Thymus (tissue), 11 donors: Measurements from ENCODE around the gene SETD7. TPM values are rescaled to one million over a fixed set of nuclear protein-coding genes. Genes with fewer than 3 reads are reported as not detected.

Experiments
- DNase-seq, 9 donors: peaks; one replicate each; pipeline ENCODE4 v3.0.0-alpha.2; 2013; ENCODE audit warnings: low spot score in 9 of 9, low read depth in 6 of 9, missing footprints in 1 of 9
- H3K27ac ChIP-seq, 2 donors: one replicate each; pipeline ENCODE4 v1.5.1; 2013; ENCODE audit warnings: control low read depth in 1 of 2, low read depth in 1 of 2, low read length in 1 of 2, mild to moderate bottlenecking in 1 of 2, moderate library complexity in 1 of 2
- H3K27me3 ChIP-seq, 2 donors: one replicate each; pipeline ENCODE4 v1.5.1; 2013; ENCODE audit warnings: low read length in 1 of 2; ENCODE audit not compliant: control insufficient read depth in 2 of 2, insufficient read depth in 1 of 2
- H3K36me3 ChIP-seq, 2 donors: one replicate each; pipeline ENCODE4 v1.5.1; 2013; ENCODE audit warnings: low read length in 1 of 2, mild to moderate bottlenecking in 1 of 2, moderate library complexity in 1 of 2; ENCODE audit not compliant: control insufficient read depth in 2 of 2, insufficient read depth in 2 of 2
- H3K4me1 ChIP-seq, 2 donors: one replicate each; pipeline ENCODE4 v1.5.1; 2013; ENCODE audit warnings: low read length in 2 of 2; ENCODE audit not compliant: control insufficient read depth in 2 of 2, insufficient read depth in 2 of 2
- H3K4me3 ChIP-seq, 2 donors: one replicate each; pipeline ENCODE4 v1.5.1; 2013; ENCODE audit warnings: low read length in 2 of 2, control low read depth in 1 of 2, mild to moderate bottlenecking in 1 of 2
- H3K9me3 ChIP-seq, 2 donors: one replicate each; pipeline ENCODE4 v1.5.1; 2013; ENCODE audit warnings: low read length in 1 of 2, mild to moderate bottlenecking in 1 of 2; ENCODE audit not compliant: control insufficient read depth in 2 of 2, insufficient read depth in 1 of 2
- WGBS: extraction: QIAGEN DNeasy Blood & Tissue Kit; methylation state at CpG from one replicate; pipeline ENCODE4 v1.1.7; 2013; 5-methylcytosine and 5-hydroxymethylcytosine counted together
- polyA plus RNA-seq: library from polyadenylated mRNA; stranded (reverse); fragments of 200-250 nt; gene quantifications from one replicate; pipeline ENCODE4 v1.2.3, GENCODE V29; 2013
- total RNA-seq: library from RNA; stranded (reverse); fragments of 120-200 nt; gene quantifications from one replicate; pipeline ENCODE4 v1.2.4, GENCODE V29; 2013
- donor health status: healthy.

Gene SETD7
- total and polyA plus RNA-seq, 2 donors, result 6.0 to 15.6 TPM

DNA sequence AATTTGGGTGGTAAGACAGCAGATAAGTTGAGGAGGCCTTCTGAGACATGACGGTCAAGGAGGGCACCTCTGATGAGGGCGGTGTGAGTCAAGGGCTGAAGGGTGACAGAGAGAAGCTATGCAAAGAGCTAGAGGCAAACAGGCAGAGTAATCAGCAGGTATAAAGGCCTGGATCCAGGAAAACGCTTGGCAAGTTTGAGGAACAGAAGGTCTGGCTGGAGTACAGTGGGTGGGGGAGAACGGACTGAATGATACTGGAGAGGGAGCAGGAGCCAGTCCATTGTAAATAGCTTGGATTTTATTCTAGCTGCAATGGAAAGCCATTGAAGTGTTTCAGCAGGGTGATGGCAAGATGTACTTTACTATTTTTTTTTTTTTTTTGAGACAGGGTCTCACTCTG, 62.8 kb downstream of the SETD7 start:
- Histone ChIP-seq H3K4me1 (no peaks in the 10 kb centered on the region), H3K27ac (no peak overlapping the region), H3K9me3 (no peaks in the 10 kb centered on the region), H3K4me3 (no peak overlapping the region), H3K36me3 (no peaks in the 10 kb centered on the region), H3K27me3 (no peaks in the 10 kb centered on the region)
- no peak for DNase-seq
- WGBS, result 95% methylated on average over 4 of the region's 4 CpGs

- H3K27me3 ChIP-seq, result no peaks in the 10 kb centered on the region
- no peak overlapping the region for H3K4me3 ChIP-seq
- no peaks in the 10 kb centered on the region for H3K36me3 ChIP-seq
- no peak for DNase-seq
- 100% methylated on average over 2 of the region's 2 CpGs for WGBS
- H3K9me3 ChIP-seq, result no peaks in the 10 kb centered on the region
- H3K4me1 ChIP-seq, result no peaks in the 10 kb centered on the region
- H3K27ac ChIP-seq, result no peak overlapping the region
Observed at GRCh38 chr4:139492429-139492828, 63.6 kb downstream of the SETD7 start.

GRCh38 chr4:139489638-139490037, 66.4 kb downstream of the SETD7 start:
- no peak overlapping the region for H3K4me3 ChIP-seq
- H3K4me1 ChIP-seq, result no peaks in the 10 kb centered on the region
- H3K27me3 ChIP-seq, result no peaks in the 10 kb centered on the region
- DNase-seq, result no peak
- no peaks in the 10 kb centered on the region for H3K36me3 ChIP-seq
- no peaks in the 10 kb centered on the region for H3K9me3 ChIP-seq
- no peak overlapping the region for H3K27ac ChIP-seq

DNA sequence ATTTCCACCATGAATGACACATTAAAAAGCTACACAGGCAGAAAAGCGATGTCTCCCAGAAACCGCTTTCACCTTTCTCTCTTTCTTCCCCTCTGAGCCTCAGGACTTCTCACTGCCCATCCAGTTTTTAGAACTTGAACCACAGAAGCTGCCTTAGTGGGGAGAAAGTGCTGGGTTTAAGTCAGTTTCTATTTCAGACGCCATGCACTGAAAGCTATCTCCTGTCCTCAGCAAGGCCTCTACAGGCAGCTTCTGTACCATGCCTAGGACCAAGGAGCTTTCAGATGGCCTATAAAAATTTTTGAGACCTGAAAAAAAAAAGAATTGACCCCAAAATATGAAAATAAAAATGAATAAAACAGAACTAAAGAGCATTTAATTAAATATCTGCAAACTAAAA, 67.6 kb downstream of the SETD7 start:
- no peak overlapping the region for H3K27ac ChIP-seq
- H3K9me3 ChIP-seq, result no peaks in the 10 kb centered on the region
- no peaks in the 10 kb centered on the region for H3K36me3 ChIP-seq
- no peaks in the 10 kb centered on the region for H3K4me1 ChIP-seq
- no peak overlapping the region for H3K4me3 ChIP-seq
- H3K27me3 ChIP-seq, result no peaks in the 10 kb centered on the region
- 97% methylated on average over 3 of the region's 3 CpGs for WGBS
- DNase-seq, result no peak

- no peak overlapping the region for H3K4me3 ChIP-seq
- H3K27ac ChIP-seq, result no peak overlapping the region
- WGBS, result 85% methylated on average over 11 of the region's 11 CpGs
- H3K9me3 ChIP-seq, result no peaks in the 10 kb centered on the region
- H3K27me3 ChIP-seq, result no peaks in the 10 kb centered on the region
- no peak for DNase-seq
- no peaks in the 10 kb centered on the region for H3K4me1 ChIP-seq
- no peaks in the 10 kb centered on the region for H3K36me3 ChIP-seq
Observed at GRCh38 chr4:139484783-139485311, 71.2 kb downstream of the SETD7 start.

DNA sequence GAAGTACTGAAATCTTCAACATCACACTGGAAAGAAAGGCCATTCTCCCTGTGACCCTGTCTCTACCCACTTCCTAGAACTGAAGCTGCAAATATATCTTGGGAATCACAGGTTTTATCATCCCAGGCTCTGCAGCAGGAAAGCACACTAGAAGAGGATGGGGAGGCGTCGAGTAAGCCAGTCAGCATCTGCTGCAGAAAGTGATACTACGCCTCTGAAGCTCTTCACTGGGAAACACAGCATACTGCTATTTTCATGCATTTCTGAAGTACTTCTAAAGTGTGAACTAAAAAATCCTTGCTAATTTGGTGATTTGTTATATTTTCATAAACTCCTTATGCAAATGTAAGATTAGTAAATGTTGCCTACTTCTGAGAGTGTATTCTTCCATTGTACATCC, 73.0 kb downstream of the SETD7 start:
- Histone ChIP-seq H3K27ac (no peak overlapping the region), H3K4me1 (no peaks in the 10 kb centered on the region), H3K27me3 (no peaks in the 10 kb centered on the region), H3K36me3 (no peaks in the 10 kb centered on the region), H3K4me3 (no peak overlapping the region), H3K9me3 (no peaks in the 10 kb centered on the region)
- WGBS, result 96% methylated on average over 3 of the region's 3 CpGs
- no peak for DNase-seq

- DNase-seq, result no peak
- Histone ChIP-seq H3K36me3 (no peaks in the 10 kb centered on the region), H3K4me3 (no peak overlapping the region), H3K4me1 (no peaks in the 10 kb centered on the region), H3K9me3 (no peaks in the 10 kb centered on the region), H3K27me3 (no peaks in the 10 kb centered on the region), H3K27ac (no peak overlapping the region)
- WGBS, result 59% methylated on average over 1 of the region's 1 CpG
Observed at GRCh38 chr4:139481465-139481864, 74.6 kb downstream of the SETD7 start.

DNA sequence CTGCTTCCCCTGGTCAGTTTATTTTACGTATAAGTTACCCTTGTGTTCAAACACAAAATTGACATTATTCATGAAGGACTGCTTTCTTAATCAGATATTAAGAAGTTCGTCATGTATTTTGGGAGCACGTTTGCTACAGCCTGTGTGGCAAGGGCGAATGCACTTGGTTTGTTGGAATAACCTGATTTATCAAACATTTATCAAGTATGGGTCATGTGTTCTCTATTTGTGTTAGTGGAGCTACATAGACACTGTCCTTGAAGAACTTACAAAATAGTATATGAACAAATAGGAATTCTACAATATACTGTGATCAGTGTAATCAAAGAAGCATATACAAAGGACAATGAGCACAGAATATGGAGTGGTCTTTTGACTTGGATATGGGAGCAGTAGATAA, 79.7 kb downstream of the SETD7 start:
- Histone ChIP-seq H3K4me1 (no peaks in the 10 kb centered on the region), H3K27ac (no peak overlapping the region), H3K27me3 (no peaks in the 10 kb centered on the region), H3K36me3 (peaks cover 0 to 8% of the 10 kb centered on the region in 2 donors), H3K4me3 (no peak overlapping the region), H3K9me3 (peaks cover 0 to 1% of the 10 kb centered on the region in 2 donors)
- no peak for DNase-seq
- WGBS, result 99% methylated on average over 4 of the region's 4 CpGs

GRCh38 chr4:139472852-139473251, 83.2 kb downstream of the SETD7 start:
- WGBS, result 96% methylated on average over 3 of the region's 3 CpGs

More at GRCh38 chr4:139472852-139473251, 83.2 kb downstream of the SETD7 start:
- H3K4me1 ChIP-seq, result no peaks in the 10 kb centered on the region
- peaks cover 2 to 11% of the 10 kb centered on the region in 2 donors for H3K9me3 ChIP-seq
- H3K27me3 ChIP-seq, result no peaks in the 10 kb centered on the region
- H3K4me3 ChIP-seq, result no peak overlapping the region
- H3K27ac ChIP-seq, result no peak overlapping the region
- peaks cover 0 to 8% of the 10 kb centered on the region in 2 donors for H3K36me3 ChIP-seq
- DNase-seq, result no peak
